ENCODE measurements around the gene TMOD1. TPM values are rescaled to one million over a fixed set of nuclear protein-coding genes. Genes with fewer than 3 reads are reported as not detected.
"Not testable (repeated sequence)": the region's sequence is repeated elsewhere in the genome, so short reads cannot be mapped to it uniquely, and the experiment has no call there.

Gene TMOD1
- polyA plus RNA-seq, 1 donor, result 1.7 TPM

DNA sequence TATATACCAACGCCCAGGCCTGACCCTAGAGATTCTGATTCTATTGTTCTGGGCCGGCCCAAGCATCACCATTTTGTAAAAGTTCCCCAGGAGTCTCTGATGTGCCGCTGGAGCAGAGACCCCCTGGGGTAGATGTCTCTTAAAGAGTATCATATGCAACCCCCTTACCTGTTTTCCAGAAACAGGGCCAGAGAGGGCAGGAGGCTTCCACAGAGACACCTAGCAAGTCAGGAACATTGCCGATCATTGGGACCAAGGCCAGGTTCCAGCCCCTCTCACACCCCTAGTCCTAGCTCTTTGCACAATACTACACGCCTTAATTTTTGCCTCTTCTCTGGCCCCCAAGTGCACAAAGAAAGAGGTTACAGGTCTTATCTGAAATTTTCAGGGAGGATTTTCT lies 63.8 kb downstream of the TMOD1 start:
- no peak for DNase-seq

DNA sequence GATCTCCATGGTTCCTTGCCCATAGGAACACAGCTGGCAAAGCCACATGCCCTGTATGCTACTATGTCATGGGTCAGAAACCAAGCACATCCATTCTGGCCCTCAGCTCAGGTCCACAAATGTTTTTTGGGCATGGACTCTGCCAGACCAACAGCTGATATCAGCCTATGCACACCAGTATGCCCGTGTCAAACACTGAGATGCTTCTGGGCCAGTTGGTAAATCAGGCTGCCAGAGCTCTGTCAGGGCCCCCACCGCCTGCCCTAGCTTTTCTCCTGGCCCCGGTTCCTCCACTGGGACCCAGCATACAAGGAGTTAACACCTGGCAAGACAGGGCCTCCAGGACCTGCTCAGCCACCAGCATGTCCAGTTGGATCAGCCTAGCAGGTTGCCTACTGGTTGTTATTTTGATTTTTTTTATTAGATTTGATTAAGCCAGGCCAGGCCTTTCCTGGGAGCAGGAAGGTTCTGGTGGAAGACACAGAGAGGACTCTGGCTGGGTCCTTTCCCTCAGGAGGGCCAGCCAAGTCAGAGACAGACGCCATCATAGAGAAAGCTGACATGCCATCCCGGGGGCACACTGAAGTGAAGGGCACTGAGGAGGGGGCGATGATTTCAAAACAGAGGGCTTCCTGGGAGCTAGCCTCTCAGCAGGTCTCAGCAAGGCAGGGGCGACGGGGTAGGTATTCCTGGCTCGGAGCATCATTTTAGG lies 65.9 kb downstream of the TMOD1 start:
- DNase-seq, result no peak

DNA sequence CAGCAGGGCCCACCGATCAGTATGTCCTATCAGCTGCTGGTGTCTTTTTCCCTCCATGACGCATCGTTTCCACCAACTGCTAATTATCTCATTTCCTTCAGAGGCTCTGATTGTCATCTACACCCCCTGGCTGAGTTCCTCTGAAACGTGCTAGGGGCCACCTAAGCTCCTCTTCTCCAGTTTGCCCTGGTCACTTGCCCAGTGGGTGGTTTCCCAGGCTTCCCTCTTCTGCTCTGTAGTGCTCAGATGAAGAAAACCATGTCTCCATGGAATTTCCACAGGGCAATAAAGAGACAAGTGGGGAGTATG lies 66.4 kb downstream of the TMOD1 start:
- no peak for DNase-seq

DNA sequence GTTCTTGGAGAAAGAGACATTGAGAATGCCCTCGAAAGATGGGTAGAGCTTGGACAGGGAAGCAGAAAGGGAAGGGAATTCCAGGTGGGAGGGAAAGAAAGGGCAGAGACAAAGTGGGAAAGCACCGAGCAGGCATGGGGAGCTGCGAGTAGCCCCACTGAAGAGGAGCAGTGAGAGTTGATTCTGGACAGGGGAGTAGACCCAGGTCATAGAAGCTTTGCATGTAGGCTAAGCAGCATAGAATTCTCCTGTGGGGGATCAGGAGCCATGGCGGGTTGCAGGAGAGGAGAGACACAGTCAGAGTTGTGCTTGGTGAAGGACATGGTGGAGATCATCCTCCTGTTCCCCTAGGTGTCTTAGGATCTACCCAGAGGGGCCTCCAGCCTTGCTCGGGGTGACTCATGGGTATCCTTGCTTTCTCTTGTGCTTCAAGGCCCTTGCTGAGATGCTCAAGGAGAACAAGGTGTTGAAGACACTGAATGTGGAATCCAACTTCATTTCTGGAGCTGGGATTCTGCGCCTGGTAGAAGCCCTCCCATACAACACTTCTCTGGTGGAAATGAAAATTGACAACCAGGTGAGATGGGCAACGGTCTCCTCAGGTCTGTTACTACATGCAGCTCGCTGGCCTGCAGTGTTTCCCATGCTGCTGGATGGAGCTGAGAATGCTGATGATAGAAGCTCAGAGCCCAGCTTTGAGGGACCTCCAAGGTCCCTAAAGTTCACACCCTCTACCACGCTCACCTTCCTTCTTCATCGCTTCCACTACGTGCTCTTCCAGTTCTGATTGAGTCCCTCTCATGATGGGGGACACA lies 67.2 kb downstream of the TMOD1 start:
- DNase-seq, result no peak

DNA sequence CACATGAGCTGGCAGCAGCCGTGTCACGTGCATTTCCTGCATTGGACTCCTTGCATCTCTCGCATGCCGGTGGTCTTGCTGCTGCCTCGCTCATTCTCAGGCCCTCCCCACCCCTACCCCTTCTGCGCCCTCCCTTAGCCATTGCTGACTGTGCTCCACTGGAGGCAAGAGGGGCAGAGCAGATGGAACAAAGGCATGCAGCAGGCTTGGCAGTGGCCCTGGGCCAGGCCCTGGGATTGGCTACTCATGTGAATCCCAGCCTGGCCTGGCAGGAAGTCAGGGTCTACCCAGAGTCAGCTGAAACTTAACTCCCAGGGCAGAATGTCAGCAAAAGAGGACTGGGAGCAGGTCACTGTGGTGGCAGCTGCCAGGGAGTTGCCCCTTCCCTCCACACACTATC lies 69.4 kb downstream of the TMOD1 start:
- DNase-seq, result no peak

DNA sequence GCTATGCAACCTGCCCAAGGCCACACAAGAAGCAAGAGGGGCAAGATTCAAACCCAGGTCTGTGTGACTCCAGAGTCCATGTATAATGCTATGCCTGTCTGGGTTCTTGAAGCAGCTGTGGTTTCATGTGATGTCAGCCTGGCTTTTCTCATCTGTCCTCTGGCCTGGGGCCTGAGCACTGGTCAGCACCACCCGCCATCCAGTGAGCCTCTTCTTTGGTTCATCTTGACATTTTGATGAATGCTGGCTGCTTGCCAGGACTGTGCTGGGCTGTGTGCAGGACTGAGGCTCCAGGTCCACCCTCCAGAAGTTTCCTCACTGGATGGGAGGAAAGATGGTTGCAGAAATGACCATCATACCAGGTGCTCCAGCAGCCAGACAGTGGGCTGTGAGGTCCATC lies 70.2 kb downstream of the TMOD1 start:
- DNase-seq, result peak; percentile 14

DNA sequence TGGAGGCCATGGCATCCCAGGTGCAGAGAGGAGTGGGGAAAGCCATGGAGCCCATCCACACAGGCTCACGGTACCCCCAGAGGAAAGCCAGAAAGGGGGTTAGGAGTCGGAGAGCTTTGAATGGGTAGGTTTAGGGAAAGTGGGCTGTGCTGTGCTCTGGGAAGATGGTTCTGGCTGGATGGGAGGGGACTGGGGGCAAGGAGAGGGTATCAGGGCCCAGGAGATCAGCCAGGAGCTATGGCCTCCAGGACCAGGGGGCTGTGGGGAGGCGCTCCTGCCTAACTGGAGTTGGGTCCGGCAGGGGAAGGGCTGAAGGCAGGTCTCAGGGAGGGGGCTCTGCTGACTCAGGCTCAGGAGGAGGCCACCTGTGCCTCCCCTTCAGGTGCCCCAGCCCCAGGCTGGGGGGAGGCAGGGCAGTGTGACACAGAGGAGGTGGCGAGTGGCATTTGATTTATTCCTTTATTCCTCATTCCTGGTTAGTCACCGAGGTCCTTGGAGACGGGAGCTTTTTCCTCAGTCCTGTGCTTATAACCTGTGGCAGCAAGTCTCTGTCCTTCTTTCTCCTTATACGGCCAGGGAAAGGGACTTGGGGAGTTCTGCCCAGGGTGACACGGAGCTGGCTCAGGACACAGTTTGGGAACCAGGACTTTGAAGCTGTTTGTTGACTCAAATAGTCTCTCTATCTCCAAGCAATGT lies 70.9 kb downstream of the TMOD1 start:
- no peak for DNase-seq

DNA sequence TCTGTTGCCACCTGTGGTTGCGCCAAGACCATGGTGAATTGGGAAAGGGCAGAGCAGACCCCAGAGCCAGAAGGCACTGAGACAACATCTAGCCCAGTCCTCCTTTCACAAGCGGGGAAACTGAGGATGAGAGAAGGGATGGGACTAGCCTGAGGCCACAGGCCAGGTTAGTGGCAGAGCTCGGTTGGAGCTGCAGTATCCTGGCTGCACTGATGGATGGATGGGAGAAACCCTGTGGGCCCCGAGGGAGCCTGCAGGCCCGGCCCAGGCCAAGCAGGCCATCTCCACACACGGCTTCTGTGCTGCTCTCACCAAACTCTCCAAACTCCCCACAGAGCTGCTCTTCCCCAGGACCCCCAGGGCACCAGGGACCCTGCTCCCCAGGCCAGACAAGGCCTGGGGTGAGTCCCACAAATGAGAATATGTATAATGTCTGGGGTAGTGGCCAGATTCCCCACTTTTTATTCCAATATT lies 71.5 kb downstream of the TMOD1 start:
- no peak for DNase-seq

DNA sequence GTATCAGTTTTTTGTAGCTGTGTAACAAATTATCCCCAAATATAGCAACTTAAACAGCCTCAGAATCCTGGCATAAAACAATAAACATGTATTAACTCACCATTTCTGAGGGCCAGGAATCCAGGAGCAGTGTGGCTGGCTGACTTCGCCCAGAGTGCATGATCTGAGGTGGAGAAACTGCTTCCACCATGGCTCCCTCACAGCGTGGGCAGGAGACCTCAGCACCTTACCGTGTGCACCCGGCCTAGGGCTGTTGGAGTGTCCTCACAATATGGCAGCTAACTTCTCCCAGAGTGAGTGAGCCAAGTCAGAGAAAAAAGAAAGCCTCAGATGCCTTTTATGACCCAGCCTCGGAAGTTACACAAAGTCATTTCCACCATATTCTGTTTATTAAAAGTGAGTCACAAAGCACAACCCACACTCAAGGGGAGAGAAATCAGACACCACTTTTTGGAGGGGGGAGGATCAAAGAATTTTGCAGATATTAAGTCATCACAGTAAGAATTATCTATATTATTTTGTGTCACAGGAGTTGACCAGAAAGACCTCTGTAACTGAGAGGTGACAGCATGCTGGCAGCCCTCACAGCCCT lies 72.1 kb downstream of the TMOD1 start:
- no peak for DNase-seq

DNA sequence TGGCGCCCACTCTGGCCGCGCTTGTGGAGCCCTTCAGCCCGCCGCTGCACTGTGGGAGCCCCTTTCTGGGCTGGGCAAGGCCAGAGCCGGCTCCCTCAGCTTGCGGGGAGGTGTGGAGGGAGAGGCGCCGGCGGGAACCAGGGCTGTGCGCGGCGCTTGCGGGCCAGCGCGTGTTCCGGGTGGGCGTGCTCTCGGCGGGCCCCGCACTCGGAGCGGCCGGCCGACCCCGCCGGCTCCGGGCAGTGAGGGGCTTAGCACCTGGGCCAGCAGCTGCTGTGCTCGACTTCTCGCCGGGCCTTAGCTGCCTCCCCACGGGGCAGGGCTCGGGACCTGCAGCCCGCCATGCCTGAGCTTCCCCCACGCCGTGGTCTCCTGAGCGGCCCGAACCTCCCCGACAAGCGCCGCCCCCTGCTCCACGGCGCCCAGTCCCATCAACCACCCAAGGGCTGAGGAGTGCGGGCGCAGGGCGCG lies 72.7 kb downstream of the TMOD1 start:
- DNase-seq, result not testable (repeated sequence)

DNA sequence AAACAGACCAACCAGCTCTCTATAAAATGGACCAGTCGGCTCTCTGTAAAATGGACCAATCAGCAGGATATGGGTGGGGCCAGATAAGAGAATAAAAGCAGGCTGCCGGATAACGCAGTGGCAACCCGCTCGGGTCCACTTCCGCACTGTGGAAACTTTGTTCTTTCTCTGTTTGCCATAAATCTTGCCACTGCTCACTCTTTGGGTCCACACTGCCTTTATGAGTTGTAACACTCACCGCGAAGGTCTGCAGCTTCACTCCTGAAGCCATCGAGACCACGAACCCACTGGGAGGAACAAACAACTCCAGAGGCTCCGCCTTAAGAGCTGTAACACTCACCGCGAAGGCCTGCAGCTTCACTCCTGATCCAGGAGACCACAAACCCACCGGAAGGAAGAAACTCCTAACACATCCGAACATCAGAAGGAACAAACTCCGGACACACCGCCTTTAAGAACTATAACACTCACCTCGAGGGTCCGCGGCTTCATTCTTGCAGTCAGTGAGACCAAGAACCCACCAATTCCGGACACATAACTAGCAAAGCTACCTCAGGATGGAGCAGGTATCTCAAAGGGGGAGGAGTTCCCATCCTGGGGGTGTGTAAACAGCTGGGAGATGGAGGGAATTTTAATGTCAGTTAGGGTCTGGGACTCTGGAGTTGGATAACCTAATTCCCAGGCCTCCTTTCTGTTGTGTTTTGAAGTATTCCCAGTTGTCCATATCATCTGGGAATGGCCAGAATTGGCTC lies 73.6 kb downstream of the TMOD1 start:
- not testable (repeated sequence) for DNase-seq

DNA sequence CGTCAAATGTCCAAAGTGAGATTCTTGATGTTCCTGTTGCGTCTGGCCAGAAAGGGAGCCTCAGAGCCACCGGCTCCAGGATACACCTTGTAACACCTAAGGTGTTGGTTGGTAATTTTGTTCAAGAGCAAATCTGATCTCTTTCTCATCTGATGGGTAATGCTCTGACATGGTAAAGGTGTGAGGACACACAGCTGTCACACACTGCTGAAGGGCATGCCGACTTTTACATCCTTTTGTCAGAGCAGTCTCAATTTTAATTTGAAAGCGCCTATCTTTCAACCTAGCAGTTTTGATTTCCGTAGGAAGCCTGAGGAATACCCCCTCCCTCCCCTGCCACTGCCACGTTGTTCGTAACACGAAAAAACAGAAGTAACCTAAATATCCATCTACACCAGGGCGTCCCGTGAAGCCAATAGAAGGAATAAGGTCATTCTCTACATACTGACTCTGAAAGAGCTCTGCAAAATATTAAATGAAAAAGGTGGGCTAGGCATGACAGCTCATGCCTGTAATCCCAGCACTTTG lies 74.3 kb downstream of the TMOD1 start:
- DNase-seq, result no peak

DNA sequence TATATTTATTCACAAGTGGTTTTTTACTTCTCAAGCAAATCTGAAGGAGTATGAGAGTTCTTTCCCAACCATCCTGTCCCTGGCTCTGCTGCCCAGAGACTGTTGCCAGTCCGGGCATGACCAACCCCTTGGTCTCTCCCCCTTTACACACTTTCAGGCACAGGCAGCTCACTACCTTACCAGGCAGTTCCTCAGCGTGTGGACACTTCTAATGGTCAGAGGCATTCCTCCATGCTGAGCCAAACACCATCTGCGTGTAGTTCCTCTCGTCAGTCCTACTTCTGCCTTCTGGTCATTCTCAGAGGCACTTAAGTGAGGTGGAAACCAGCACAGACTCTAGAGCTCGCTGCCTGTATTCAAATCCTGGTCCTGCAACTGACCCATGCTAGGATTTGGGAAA lies 75.6 kb downstream of the TMOD1 start:
- no peak for DNase-seq

DNA sequence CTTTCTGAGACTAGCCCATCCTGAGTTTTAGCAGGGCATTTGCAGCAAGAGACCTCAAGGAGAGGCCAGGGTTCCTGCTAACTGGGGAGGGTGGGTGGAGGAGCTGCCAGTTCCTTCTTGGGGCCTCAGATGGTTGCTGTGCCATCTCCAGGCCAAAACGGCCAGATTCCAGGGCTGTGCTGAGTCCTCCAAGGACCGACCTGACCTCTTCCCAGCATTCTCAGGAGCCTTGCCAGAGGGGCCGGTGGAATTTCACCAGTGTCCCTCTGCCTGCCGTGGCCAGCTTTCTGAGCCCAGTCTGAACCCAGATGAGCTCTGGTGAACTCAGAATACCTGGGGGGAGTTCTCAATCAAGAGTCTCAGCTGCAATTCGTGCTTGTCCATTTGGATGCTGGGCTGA lies 77.4 kb downstream of the TMOD1 start:
- DNase-seq, result no peak

DNA sequence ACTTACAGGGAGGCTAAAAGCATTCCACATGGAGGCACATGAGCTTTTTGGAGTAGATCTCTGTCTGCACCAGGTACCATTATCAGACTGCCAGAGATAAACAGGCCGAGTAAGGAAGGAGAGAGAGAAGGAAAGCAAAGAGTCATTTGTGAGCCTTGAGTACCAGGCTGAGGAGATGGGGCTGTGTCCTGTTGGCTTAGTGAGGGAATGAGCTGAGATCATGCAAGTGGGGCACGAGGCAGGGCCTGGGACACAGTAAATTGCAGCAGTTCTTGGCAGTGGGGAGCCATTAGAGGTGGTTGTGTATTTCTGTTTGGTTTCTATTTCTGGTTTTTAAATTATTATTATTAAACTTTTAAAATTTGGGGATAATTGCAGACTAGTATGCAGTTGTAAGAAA lies 78.4 kb downstream of the TMOD1 start:
- no peak for DNase-seq

DNA sequence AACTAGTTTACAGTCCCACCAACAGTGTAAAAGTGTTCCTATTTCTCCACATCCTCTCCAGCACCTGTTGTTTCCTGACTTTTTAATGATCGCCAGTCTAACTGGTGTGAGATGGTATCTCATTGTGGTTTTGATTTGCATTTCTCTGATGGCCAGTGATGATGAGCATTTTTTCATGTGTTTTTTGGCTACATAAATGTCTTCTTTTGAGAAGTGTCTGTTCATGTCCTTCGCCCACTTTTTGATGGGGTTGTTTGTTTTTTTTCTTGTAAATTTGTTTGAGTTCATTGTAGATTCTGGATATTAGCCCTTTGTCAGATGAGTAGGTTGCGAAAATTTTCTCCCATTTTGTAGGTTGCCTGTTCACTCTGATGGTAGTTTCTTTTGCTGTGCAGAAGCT lies 80.1 kb downstream of the TMOD1 start:
- not testable (repeated sequence) for DNase-seq

DNA sequence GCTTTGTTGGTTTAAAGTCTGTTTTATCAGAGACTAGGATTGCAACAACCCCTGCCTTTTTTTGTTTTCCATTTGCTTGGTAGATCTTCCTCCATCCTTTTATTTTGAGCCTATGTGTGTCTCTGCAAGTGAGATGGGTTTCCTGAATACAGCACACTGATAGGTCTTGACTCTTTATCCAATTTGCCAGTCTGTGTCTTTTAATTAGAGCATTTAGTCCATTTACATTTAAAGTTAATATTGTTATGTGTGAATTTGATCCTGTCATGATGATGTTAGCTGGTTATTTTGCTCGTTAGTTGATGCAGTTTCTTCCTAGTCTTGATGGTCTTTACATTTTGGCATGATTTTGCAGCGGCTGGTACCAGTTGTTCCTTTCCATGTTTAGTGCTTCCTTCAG lies 83.3 kb downstream of the TMOD1 start:
- DNase-seq, result not testable (repeated sequence)

DNA sequence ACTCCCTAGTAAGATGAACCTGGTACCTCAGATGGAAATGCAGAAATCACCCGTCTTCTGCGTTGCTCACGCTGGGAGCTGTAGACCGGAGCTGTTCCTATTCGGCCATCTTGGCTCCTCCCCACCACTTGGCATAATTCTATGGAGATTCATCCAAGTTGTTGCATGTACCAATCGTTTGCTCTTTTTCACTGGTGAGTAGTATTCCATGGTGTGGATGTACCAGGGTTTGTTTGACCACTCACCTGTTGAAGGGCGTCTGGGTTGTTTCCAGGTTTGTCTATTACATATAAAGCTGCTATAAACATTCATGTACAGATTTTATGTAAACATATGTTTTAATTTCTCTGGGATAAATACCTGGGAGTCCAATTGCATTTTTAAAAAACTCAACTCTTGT lies 85.4 kb downstream of the TMOD1 start:
- DNase-seq, result not testable (repeated sequence)

DNA sequence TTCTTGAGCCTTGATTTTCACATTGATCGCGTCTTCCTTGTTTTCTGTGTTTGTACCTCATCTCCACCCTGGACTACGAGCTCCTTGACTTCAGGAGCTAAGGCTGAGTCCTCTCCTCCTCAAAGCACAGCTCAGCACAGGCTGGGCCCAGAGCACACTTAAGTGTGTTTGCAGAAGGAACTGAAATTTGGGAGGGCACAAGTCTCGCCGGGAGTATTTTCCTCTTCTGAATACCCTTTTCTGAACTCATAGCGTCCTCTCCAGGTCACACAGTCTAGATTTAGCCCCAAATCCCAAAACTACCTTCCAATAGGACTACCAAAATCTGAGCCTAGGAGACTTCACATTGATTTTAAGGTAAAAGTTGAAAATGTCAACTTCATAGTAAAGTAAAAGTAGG lies 90.1 kb downstream of the TMOD1 start:
- no peak for DNase-seq

DNA sequence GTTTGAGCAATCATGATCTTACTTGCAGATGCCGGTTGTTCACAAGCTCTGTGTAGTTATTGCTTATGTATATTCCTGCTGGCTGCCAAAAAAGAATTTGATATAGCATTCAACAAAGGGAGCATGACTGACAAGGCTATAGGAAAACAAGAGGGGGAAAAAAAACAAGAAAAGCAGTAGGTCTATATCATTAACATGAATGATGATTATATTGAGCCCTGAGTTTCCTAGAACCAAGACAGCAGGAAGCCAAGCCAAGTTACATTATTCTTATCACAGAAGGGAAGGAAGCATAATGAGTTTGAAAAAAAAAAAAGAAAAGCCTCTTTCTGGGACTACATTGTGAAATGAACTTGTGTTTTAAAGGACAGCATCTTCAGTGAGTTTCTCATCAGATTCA lies 90.7 kb downstream of the TMOD1 start:
- DNase-seq, result no peak

DNA sequence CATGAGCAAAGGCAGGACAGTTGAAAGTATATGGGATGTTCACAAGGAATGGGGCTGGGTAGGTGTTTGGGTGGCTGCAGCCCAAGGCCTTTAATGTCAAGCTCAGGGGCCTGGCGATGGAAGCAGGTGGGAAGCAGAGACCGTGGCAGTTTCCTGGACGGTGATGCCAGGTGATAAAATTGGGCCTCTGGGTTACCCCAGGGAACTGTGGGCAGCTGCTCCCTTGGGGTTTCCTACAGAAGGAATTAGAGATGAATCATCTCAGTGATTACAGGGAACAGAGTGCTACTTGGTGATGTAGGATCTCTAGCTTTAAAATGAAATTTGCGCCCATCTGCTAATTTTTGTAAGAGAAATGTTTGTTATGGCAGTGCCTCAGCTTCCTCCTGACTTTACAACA lies 92.5 kb downstream of the TMOD1 start:
- no peak for DNase-seq

Data from left kidney (tissue), 2 donors.